Measurements from ENCODE around the gene BMP2K.

Gene BMP2K

GRCh38 chr4:78940752-78941151 is 164.6 kb downstream of the BMP2K start:
- peaks cover 45% of the 10 kb centered on the region for H3K4me1 Mint-ChIP-seq
- H3K27ac Mint-ChIP-seq = no peak overlapping the region
- no peak for DNase-seq (ENCODE audit: low spot score in 2 of 2)
- H3K9me3 Mint-ChIP-seq = no peaks in the 10 kb centered on the region
- peak; percentile 65 for ATAC-seq
- no peaks in the 10 kb centered on the region for H3K36me3 Mint-ChIP-seq
- no peak overlapping the region for H3K4me3 Mint-ChIP-seq

DNA sequence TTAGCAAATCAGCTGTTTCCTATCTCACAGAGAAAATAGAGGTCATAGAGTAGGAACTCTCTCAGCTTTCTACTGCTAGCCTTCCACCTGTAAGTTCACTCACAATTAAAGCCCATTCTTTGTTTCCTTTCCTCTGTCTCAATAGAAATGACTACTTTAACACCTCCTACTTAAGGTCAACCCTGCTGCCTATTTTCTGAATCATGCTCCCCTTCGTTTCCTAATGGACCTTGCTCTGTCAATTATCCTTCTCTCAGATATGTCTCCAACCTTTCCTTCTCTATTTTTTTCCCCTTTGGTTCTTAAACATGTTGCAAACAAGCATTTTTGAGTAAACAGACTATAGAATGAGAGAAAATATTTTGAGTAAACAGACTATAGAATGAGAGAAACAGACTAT is 168.2 kb downstream of the BMP2K start:
- ATAC-seq (peak; percentile 48), DNase-seq (ENCODE audit: low spot score in 2 of 2) (no peak)
- no peak overlapping the region for H3K4me3 Mint-ChIP-seq
- H3K4me1 Mint-ChIP-seq = peaks cover 42% of the 10 kb centered on the region
- no peak overlapping the region for H3K27ac Mint-ChIP-seq
- no peaks in the 10 kb centered on the region for H3K36me3 Mint-ChIP-seq
- no peaks in the 10 kb centered on the region for H3K9me3 Mint-ChIP-seq

DNA sequence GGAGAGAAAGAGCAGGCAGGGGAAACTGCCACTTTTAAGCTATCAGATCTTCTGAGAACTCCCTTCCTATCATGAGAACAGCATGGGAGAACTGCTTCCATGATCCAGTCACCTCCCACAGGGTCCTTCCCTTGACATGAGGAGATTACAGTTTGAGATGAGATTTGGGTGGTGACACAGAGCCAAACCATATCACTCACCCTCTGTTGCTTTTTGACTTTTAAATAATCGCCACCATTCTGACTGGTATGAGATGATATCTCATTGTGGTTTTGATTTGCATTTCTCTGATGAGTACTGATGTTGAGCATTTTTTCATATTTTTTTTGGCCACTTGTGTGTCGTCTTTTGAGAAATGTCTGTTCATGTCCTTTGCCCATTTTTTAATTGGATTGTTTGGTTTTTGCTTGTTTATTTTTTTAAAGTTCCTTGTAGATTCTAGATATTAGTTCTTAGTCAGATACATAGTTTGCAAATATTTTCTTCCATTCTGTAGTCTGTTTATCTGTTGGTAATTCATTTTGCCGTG is 169.6 kb downstream of the BMP2K start:
- Mint-ChIP-seq H3K36me3 (no peaks in the 10 kb centered on the region), H3K4me3 (no peak overlapping the region), H3K27ac (no peak overlapping the region), H3K9me3 (no peaks in the 10 kb centered on the region), H3K4me1 (peaks cover 37% of the 10 kb centered on the region)
- ATAC-seq (peak; percentile 85), DNase-seq (ENCODE audit: low spot score in 2 of 2) (no peak)

GRCh38 chr4:78949735-78950134 is 173.6 kb downstream of the BMP2K start:
- DNase-seq (ENCODE audit: low spot score in 2 of 2) = no peak
- no peaks in the 10 kb centered on the region for H3K36me3 Mint-ChIP-seq
- H3K9me3 Mint-ChIP-seq = no peaks in the 10 kb centered on the region
- H3K4me1 Mint-ChIP-seq = peaks cover 23% of the 10 kb centered on the region
- ATAC-seq = no peak
- no peak overlapping the region for H3K27ac Mint-ChIP-seq
- no peak overlapping the region for H3K4me3 Mint-ChIP-seq

DNA sequence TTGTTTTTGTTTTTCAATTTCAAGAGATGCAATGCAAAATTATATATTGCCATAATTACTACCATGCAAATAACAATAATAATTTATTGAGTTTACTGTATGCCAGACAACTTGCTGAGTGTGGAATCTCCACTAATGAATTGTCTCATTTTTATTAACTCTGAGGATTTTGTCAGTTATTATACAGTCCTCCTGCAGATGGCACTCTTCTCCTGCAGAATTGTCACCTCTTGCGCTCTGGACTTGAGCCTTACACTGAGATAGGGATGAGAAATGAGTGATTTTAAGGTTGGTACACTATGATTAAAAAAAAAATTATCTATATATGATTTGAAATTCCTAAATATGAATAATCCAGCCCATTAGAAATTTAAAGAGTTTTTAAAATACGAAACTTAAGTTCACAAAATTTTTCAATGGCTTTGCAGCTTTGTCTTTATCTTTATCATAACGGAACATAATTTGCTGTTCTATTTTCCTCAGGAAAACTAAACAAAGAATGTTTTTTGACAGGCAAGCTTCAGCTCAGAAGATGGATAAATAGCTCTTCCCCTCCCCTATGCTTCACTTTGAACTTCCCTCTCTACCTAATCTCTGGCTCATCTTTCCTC is 175.8 kb downstream of the BMP2K start:
- H3K27ac Mint-ChIP-seq = no peak overlapping the region
- DNase-seq (ENCODE audit: low spot score in 2 of 2) = no peak
- H3K36me3 Mint-ChIP-seq = no peaks in the 10 kb centered on the region
- peak; percentile 61 for ATAC-seq
- H3K4me3 Mint-ChIP-seq = no peak overlapping the region
- no peaks in the 10 kb centered on the region for H3K9me3 Mint-ChIP-seq
- H3K4me1 Mint-ChIP-seq = peaks cover 8% of the 10 kb centered on the region

GRCh38 chr4:78953231-78953630 is 177.1 kb downstream of the BMP2K start:
- DNase-seq (ENCODE audit: low spot score in 2 of 2) = no peak
- Mint-ChIP-seq H3K4me1 (peaks cover 1% of the 10 kb centered on the region), H3K27ac (no peak overlapping the region), H3K4me3 (no peak overlapping the region), H3K9me3 (no peaks in the 10 kb centered on the region), H3K36me3 (no peaks in the 10 kb centered on the region)
- no peak for ATAC-seq

GRCh38 chr4:78953769-78954666 is 177.9 kb downstream of the BMP2K start:
- no peaks in the 10 kb centered on the region for H3K4me1 Mint-ChIP-seq
- H3K36me3 Mint-ChIP-seq = no peaks in the 10 kb centered on the region
- H3K9me3 Mint-ChIP-seq = no peaks in the 10 kb centered on the region
- no peak for ATAC-seq
- no peak overlapping the region for H3K4me3 Mint-ChIP-seq
- no peak for DNase-seq (ENCODE audit: low spot score in 2 of 2)
- H3K27ac Mint-ChIP-seq = no peak overlapping the region

- Mint-ChIP-seq H3K27ac (no peak overlapping the region), H3K4me3 (no peak overlapping the region), H3K36me3 (no peaks in the 10 kb centered on the region), H3K9me3 (no peaks in the 10 kb centered on the region), H3K4me1 (no peaks in the 10 kb centered on the region)
- DNase-seq (ENCODE audit: low spot score in 2 of 2) (no peak), ATAC-seq (peak; percentile 43)
Measured at GRCh38 chr4:78956975-78957374, 180.8 kb downstream of the BMP2K start.

GRCh38 chr4:78960926-78961325 is 184.8 kb downstream of the BMP2K start:
- H3K4me3 Mint-ChIP-seq = no peak overlapping the region
- H3K4me1 Mint-ChIP-seq = no peaks in the 10 kb centered on the region
- no peaks in the 10 kb centered on the region for H3K36me3 Mint-ChIP-seq
- ATAC-seq = no peak
- no peak for DNase-seq (ENCODE audit: low spot score in 2 of 2)
- H3K27ac Mint-ChIP-seq = no peak overlapping the region
- H3K9me3 Mint-ChIP-seq = no peaks in the 10 kb centered on the region

All from stimulated activated effector memory CD8-positive, alpha-beta T cell treated with anti-CD3 and anti-CD28 coated beads, Interleukin-12 subunit alpha, Interleukin-12 subunit beta, amount 100 ng/mL, for 72 hours (primary cell).